Measurements from ENCODE around the gene COL9A1.

Gene COL9A1

GRCh38 chr6:70272071-70272470, 30.8 kb downstream of the COL9A1 start:
- Mint-ChIP-seq H3K4me1 (ENCODE audit: low read depth) (no peaks in the 10 kb centered on the region), H3K36me3 (ENCODE audit: low read depth) (no peaks in the 10 kb centered on the region), H3K4me3 (no peak overlapping the region), H3K27ac (no peak overlapping the region), H3K27me3 (ENCODE audit: low read depth) (no peaks in the 10 kb centered on the region), H3K9me3 (no peaks in the 10 kb centered on the region)

GRCh38 chr6:70270287-70271005, 32.4 kb downstream of the COL9A1 start:
- Mint-ChIP-seq H3K36me3 (ENCODE audit: low read depth) (no peaks in the 10 kb centered on the region), H3K4me1 (ENCODE audit: low read depth) (no peaks in the 10 kb centered on the region)

GRCh38 chr6:70266142-70266541, 36.7 kb downstream of the COL9A1 start:
- Mint-ChIP-seq H3K9me3 (no peaks in the 10 kb centered on the region), H3K4me1 (ENCODE audit: low read depth) (no peaks in the 10 kb centered on the region), H3K27me3 (ENCODE audit: low read depth) (no peaks in the 10 kb centered on the region), H3K4me3 (no peak overlapping the region), H3K27ac (no peak overlapping the region), H3K36me3 (ENCODE audit: low read depth) (no peaks in the 10 kb centered on the region)

More at GRCh38 chr6:70270287-70271005, 32.4 kb downstream of the COL9A1 start:
- H3K27me3 Mint-ChIP-seq (ENCODE audit: low read depth): no peaks in the 10 kb centered on the region
- H3K27ac Mint-ChIP-seq: no peak overlapping the region
- H3K9me3 Mint-ChIP-seq: no peaks in the 10 kb centered on the region
- H3K4me3 Mint-ChIP-seq: no peak overlapping the region

- no peaks in the 10 kb centered on the region for H3K36me3 Mint-ChIP-seq (ENCODE audit: low read depth)
- H3K27ac Mint-ChIP-seq: no peak overlapping the region
- H3K9me3 Mint-ChIP-seq: no peaks in the 10 kb centered on the region
- H3K4me1 Mint-ChIP-seq (ENCODE audit: low read depth): no peaks in the 10 kb centered on the region
- no peaks in the 10 kb centered on the region for H3K27me3 Mint-ChIP-seq (ENCODE audit: low read depth)
- no peak overlapping the region for H3K4me3 Mint-ChIP-seq
Observed at GRCh38 chr6:70264306-70264705, 38.6 kb downstream of the COL9A1 start.

- H3K36me3 Mint-ChIP-seq (ENCODE audit: low read depth): no peaks in the 10 kb centered on the region
- no peak overlapping the region for H3K27ac Mint-ChIP-seq
Observed at GRCh38 chr6:70258483-70258882, 44.4 kb downstream of the COL9A1 start.

GRCh38 chr6:70257768-70258273, 45.1 kb downstream of the COL9A1 start:
- Mint-ChIP-seq H3K9me3 (no peaks in the 10 kb centered on the region), H3K27ac (no peak overlapping the region), H3K4me3 (no peak overlapping the region), H3K4me1 (ENCODE audit: low read depth) (no peaks in the 10 kb centered on the region), H3K36me3 (ENCODE audit: low read depth) (no peaks in the 10 kb centered on the region), H3K27me3 (ENCODE audit: low read depth) (no peaks in the 10 kb centered on the region)

More at GRCh38 chr6:70258483-70258882, 44.4 kb downstream of the COL9A1 start:
- Mint-ChIP-seq H3K4me3 (no peak overlapping the region), H3K4me1 (ENCODE audit: low read depth) (no peaks in the 10 kb centered on the region), H3K27me3 (ENCODE audit: low read depth) (no peaks in the 10 kb centered on the region), H3K9me3 (no peaks in the 10 kb centered on the region)

- H3K4me3 Mint-ChIP-seq: no peak overlapping the region
- no peaks in the 10 kb centered on the region for H3K36me3 Mint-ChIP-seq (ENCODE audit: low read depth)
- no peaks in the 10 kb centered on the region for H3K4me1 Mint-ChIP-seq (ENCODE audit: low read depth)
- no peak overlapping the region for H3K27ac Mint-ChIP-seq
- H3K27me3 Mint-ChIP-seq (ENCODE audit: low read depth): no peaks in the 10 kb centered on the region
- H3K9me3 Mint-ChIP-seq: no peaks in the 10 kb centered on the region
Observed at GRCh38 chr6:70254784-70255183, 48.1 kb downstream of the COL9A1 start.

- no peaks in the 10 kb centered on the region for H3K36me3 Mint-ChIP-seq (ENCODE audit: low read depth)
- no peak overlapping the region for H3K27ac Mint-ChIP-seq
Observed at GRCh38 chr6:70253923-70254322, 49.0 kb downstream of the COL9A1 start.

GRCh38 chr6:70252604-70253003, 50.3 kb downstream of the COL9A1 start:
- H3K9me3 Mint-ChIP-seq: no peaks in the 10 kb centered on the region
- no peaks in the 10 kb centered on the region for H3K36me3 Mint-ChIP-seq (ENCODE audit: low read depth)
- no peak overlapping the region for H3K4me3 Mint-ChIP-seq
- H3K27me3 Mint-ChIP-seq (ENCODE audit: low read depth): no peaks in the 10 kb centered on the region
- H3K27ac Mint-ChIP-seq: no peak overlapping the region
- no peaks in the 10 kb centered on the region for H3K4me1 Mint-ChIP-seq (ENCODE audit: low read depth)

More at GRCh38 chr6:70253923-70254322, 49.0 kb downstream of the COL9A1 start:
- no peaks in the 10 kb centered on the region for H3K27me3 Mint-ChIP-seq (ENCODE audit: low read depth)
- no peaks in the 10 kb centered on the region for H3K4me1 Mint-ChIP-seq (ENCODE audit: low read depth)
- no peaks in the 10 kb centered on the region for H3K9me3 Mint-ChIP-seq
- H3K4me3 Mint-ChIP-seq: no peak overlapping the region

- Mint-ChIP-seq H3K9me3 (no peaks in the 10 kb centered on the region), H3K4me1 (ENCODE audit: low read depth) (no peaks in the 10 kb centered on the region), H3K27ac (no peak overlapping the region), H3K27me3 (ENCODE audit: low read depth) (no peaks in the 10 kb centered on the region), H3K36me3 (ENCODE audit: low read depth) (no peaks in the 10 kb centered on the region), H3K4me3 (no peak overlapping the region)
Observed at GRCh38 chr6:70246118-70246517, 56.8 kb downstream of the COL9A1 start.

- no peaks in the 10 kb centered on the region for H3K27me3 Mint-ChIP-seq (ENCODE audit: low read depth)
- H3K9me3 Mint-ChIP-seq: no peaks in the 10 kb centered on the region
- no peak overlapping the region for H3K27ac Mint-ChIP-seq
- H3K4me1 Mint-ChIP-seq (ENCODE audit: low read depth): no peaks in the 10 kb centered on the region
- H3K36me3 Mint-ChIP-seq (ENCODE audit: low read depth): no peaks in the 10 kb centered on the region
- no peak overlapping the region for H3K4me3 Mint-ChIP-seq
Observed at GRCh38 chr6:70241991-70242420, 60.9 kb downstream of the COL9A1 start.

GRCh38 chr6:70241031-70241430, 61.9 kb downstream of the COL9A1 start:
- Mint-ChIP-seq H3K9me3 (no peaks in the 10 kb centered on the region), H3K36me3 (ENCODE audit: low read depth) (no peaks in the 10 kb centered on the region), H3K27me3 (ENCODE audit: low read depth) (no peaks in the 10 kb centered on the region), H3K27ac (no peak overlapping the region), H3K4me1 (ENCODE audit: low read depth) (no peaks in the 10 kb centered on the region), H3K4me3 (no peak overlapping the region)

- Mint-ChIP-seq H3K27me3 (ENCODE audit: low read depth) (peaks cover 4% of the 10 kb centered on the region), H3K4me1 (ENCODE audit: low read depth) (no peaks in the 10 kb centered on the region), H3K4me3 (no peak overlapping the region)
Observed at GRCh38 chr6:70236343-70236742, 66.5 kb downstream of the COL9A1 start.

GRCh38 chr6:70234561-70235236, 68.2 kb downstream of the COL9A1 start:
- Mint-ChIP-seq H3K4me3 (no peak overlapping the region), H3K4me1 (ENCODE audit: low read depth) (no peaks in the 10 kb centered on the region), H3K27me3 (ENCODE audit: low read depth) (peaks cover 7% of the 10 kb centered on the region), H3K36me3 (ENCODE audit: low read depth) (no peaks in the 10 kb centered on the region), H3K27ac (no peak overlapping the region), H3K9me3 (no peaks in the 10 kb centered on the region)

More at GRCh38 chr6:70236343-70236742, 66.5 kb downstream of the COL9A1 start:
- Mint-ChIP-seq H3K36me3 (ENCODE audit: low read depth) (no peaks in the 10 kb centered on the region), H3K9me3 (no peaks in the 10 kb centered on the region), H3K27ac (no peak overlapping the region)

- H3K27me3 Mint-ChIP-seq (ENCODE audit: low read depth): peaks cover 7% of the 10 kb centered on the region
- no peaks in the 10 kb centered on the region for H3K36me3 Mint-ChIP-seq (ENCODE audit: low read depth)
- H3K9me3 Mint-ChIP-seq: no peaks in the 10 kb centered on the region
- H3K4me1 Mint-ChIP-seq (ENCODE audit: low read depth): no peaks in the 10 kb centered on the region
- H3K4me3 Mint-ChIP-seq: no peak overlapping the region
- H3K27ac Mint-ChIP-seq: no peak overlapping the region
Observed at GRCh38 chr6:70231311-70231710, 71.6 kb downstream of the COL9A1 start.

Data from T-helper 1 cell treated with Interleukin-12 subunit alpha and Interleukin-12 subunit beta and Interleukin-4 antibody, amounts not matched to agents 30 μg/mL and 1 μg/mL, for 36 hours (primary cell).